GM23338 (cell line): ENCODE data around the gene NAMPT. TPM values are rescaled to one million over a fixed set of nuclear protein-coding genes. Genes with fewer than 3 reads are reported as not detected.
"Not testable (repeated sequence)": the region's sequence is repeated elsewhere in the genome, so short reads cannot be mapped to it uniquely, and the experiment has no call there.

Experiments
- ATAC-seq: fragments of 200-7000 bp; cut with Tn5 transposase; 3 replicates; pipeline ENCODE4 v1.9.1; 2020
- DNase-seq: peaks from one replicate; pipeline ENCODE4 v3.0.0-alpha.2; 2015; ENCODE audit warnings: low spot score
- H2AFZ ChIP-seq: fragments of 200-600 bp; sonication (generic); 2 replicates; pipeline ENCODE4 v1.8.0; 2016; ENCODE audit warnings: antibody characterized with exemption, mild to moderate bottlenecking, moderate library complexity
- H3F3A ChIP-seq: fragments of 200-600 bp; sonication (generic); replicated peaks from 2 replicates; pipeline ENCODE4 v1.8.0; 2017; ENCODE audit warnings: antibody characterized with exemption, mixed run types, low read depth
- H3K27ac ChIP-seq: fragments of 200-600 bp; sonication (generic); 2 replicates; pipeline ENCODE4 v1.6.1; 2016; ENCODE audit warnings: low read depth
- H3K27me3 ChIP-seq: fragments of 200-600 bp; sonication (generic); 2 replicates; pipeline ENCODE4 v1.8.0; 2016; ENCODE audit warnings: mild to moderate bottlenecking, mixed run types, moderate library complexity; ENCODE audit not compliant: insufficient read depth
- H3K36me3 ChIP-seq: fragments of 200-600 bp; sonication (generic); 2 replicates; pipeline ENCODE4 v1.8.0; 2016; ENCODE audit warnings: mild to moderate bottlenecking; ENCODE audit not compliant: insufficient read depth
- H3K4me1 ChIP-seq: fragments of 200-600 bp; sonication (generic); 2 replicates; pipeline ENCODE4 v1.8.0; 2016; ENCODE audit warnings: mild to moderate bottlenecking, moderate library complexity; ENCODE audit not compliant: insufficient read depth
- H3K4me2 ChIP-seq: fragments of 200-600 bp; sonication (generic); 2 replicates; pipeline ENCODE4 v1.7.1; 2017; ENCODE audit warnings: mixed run types
- H3K4me3 ChIP-seq: fragments of 200-600 bp; sonication (generic); 2 replicates; pipeline ENCODE4 v1.6.1; 2016; ENCODE audit warnings: mixed run types
- H3K79me2 ChIP-seq: fragments of 200-600 bp; sonication (generic); replicated peaks from 2 replicates; pipeline ENCODE4 v1.8.0; 2017; ENCODE audit warnings: mild to moderate bottlenecking; ENCODE audit not compliant: insufficient read depth
- H3K9me2 ChIP-seq: fragments of 200-600 bp; sonication (generic); 2 replicates; pipeline ENCODE4 v1.8.0; 2017; ENCODE audit not compliant: insufficient read depth
- H4K20me1 ChIP-seq: fragments of 200-600 bp; sonication (generic); replicated peaks from 2 replicates; pipeline ENCODE4 v1.8.0; 2017; ENCODE audit warnings: mild to moderate bottlenecking; ENCODE audit not compliant: insufficient read depth
- H3K27ac Mint-ChIP-seq: 2 replicates; pipeline ENCODE4 v1.8.0; 2020; ENCODE audit warnings: inconsistent platforms, mild to moderate bottlenecking, moderate library complexity, mixed read lengths
- H3K27me3 Mint-ChIP-seq: 3 replicates; pipeline ENCODE4 v1.8.0; 2022; ENCODE audit warnings: low read depth, mild to moderate bottlenecking, moderate library complexity, mixed read lengths, inconsistent platforms; ENCODE audit not compliant: insufficient read depth, poor library complexity
- H3K36me3 Mint-ChIP-seq: 3 replicates; pipeline ENCODE4 v1.8.0; 2021; ENCODE audit warnings: low read depth, mild to moderate bottlenecking, inconsistent platforms, moderate library complexity, mixed read lengths
- H3K4me1 Mint-ChIP-seq: 3 replicates; pipeline ENCODE4 v1.8.0; 2020; ENCODE audit warnings: mild to moderate bottlenecking, inconsistent platforms, mixed read lengths
- H3K4me3 Mint-ChIP-seq: 3 replicates; pipeline ENCODE4 v1.8.0; 2021; ENCODE audit warnings: moderate library complexity, mild to moderate bottlenecking, inconsistent platforms, mixed read lengths
- H3K9me3 Mint-ChIP-seq: 3 replicates; pipeline ENCODE4 v1.8.0; 2020; ENCODE audit warnings: moderate library complexity, mild to moderate bottlenecking, inconsistent platforms, mixed read lengths
- EZH2 ChIP-seq: fragments of 200-600 bp; sonication (generic); IDR thresholded peaks from one replicate; pipeline ENCODE4 v1.8.0; 2017; ENCODE audit warnings: antibody characterized with exemption, mild to moderate bottlenecking, low read depth; ENCODE audit not compliant: unreplicated experiment
- EZH2phosphoT487 ChIP-seq: fragments of 200-600 bp; sonication (generic); IDR thresholded peaks from one replicate; pipeline ENCODE4 v1.8.1; 2018; ENCODE audit warnings: antibody characterized with exemption; ENCODE audit not compliant: unreplicated experiment
- JUNB ChIP-seq: IDR thresholded peaks from one replicate; pipeline ENCODE4 v1.6.1; 2016; ENCODE audit warnings: antibody characterized with exemption; ENCODE audit not compliant: unreplicated experiment
- NANOG ChIP-seq: IDR thresholded peaks from 2 replicates; pipeline ENCODE4 v1.6.1; 2016; ENCODE audit warnings: antibody characterized with exemption, borderline replicate concordance
- POLR2AphosphoS5 ChIP-seq: IDR thresholded peaks from 2 replicates; pipeline ENCODE4 v1.6.1; 2016; ENCODE audit warnings: antibody characterized with exemption, low read depth
- ZNF331 ChIP-seq: fragments of 250-450 bp; sonication (Bioruptor Pico); IDR thresholded peaks from 2 replicates; pipeline ENCODE4 v1.5.0; 2020; ENCODE audit warnings: low read depth, mild to moderate bottlenecking, moderate library complexity
- ZNF462 ChIP-seq: fragments of 250-450 bp; sonication (Bioruptor Pico); IDR thresholded peaks from 2 replicates; pipeline ENCODE4 v1.5.0; 2020; ENCODE audit warnings: mild to moderate bottlenecking, moderate library complexity
- polyA plus RNA-seq: library from polyadenylated mRNA; unstranded; fragments of >200 nt; fragmentation: Nextera tagmentation; extraction: Ambion mirVana; gene quantifications from 2 replicates; pipeline ENCODE4 v1.2.1, GENCODE V29; 2016
- total RNA-seq: library from RNA; depleted of rRNA; stranded (reverse); fragments of >200 nt; shearing (Covaris generic); gene quantifications from 2 replicates; pipeline ENCODE4 v1.2.3, GENCODE V29; 2014
- TF ChIP-seq, protein P1 (sequence below): IDR thresholded peaks from one replicate; pipeline ENCODE4 v1.6.1; 2018; ENCODE audit warnings: antibody characterized with exemption; ENCODE audit not compliant: unreplicated experiment

The NAMPT gene
- total and polyA plus RNA-seq, 2 experiments from 2014 or later, result 37.9 to 73.9 TPM

DNA sequence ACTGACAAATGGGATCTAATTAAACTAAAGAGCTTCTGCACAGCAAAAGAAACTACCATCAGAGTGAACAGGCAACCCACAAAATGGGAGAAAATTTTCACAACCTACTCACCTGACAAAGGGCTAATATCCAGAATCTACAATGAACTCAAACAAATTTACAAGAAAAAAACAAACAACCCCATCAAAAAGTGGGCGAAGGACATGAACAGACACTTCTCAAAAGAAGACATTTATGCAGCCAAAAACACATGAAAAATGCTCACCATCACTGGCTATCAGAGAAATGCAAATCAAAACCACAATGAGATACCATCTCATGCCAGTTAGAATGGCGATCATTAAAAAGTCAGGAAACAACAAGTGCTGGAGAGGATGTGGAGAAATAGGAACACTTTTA, 39.7 kb upstream of the NAMPT start:
- not testable (repeated sequence) for H3K79me2 ChIP-seq, ATAC-seq, H4K20me1 ChIP-seq, H3K9me2 ChIP-seq, H3K4me2 ChIP-seq, H3K4me3 ChIP-seq, DNase-seq, H3K36me3 Mint-ChIP-seq, H3K27ac Mint-ChIP-seq, H3F3A ChIP-seq, H2AFZ ChIP-seq, H3K4me1 ChIP-seq, H3K27ac ChIP-seq, H3K27me3 Mint-ChIP-seq, H3K4me1 Mint-ChIP-seq, H3K36me3 ChIP-seq, H3K27me3 ChIP-seq, H3K4me3 Mint-ChIP-seq
- peaks cover 27% of the 10 kb centered on the region for H3K9me3 Mint-ChIP-seq

GRCh38 chr7:106320254-106320770, 35.5 kb upstream of the NAMPT start:
- H3K27ac Mint-ChIP-seq, result not testable (repeated sequence)

DNA sequence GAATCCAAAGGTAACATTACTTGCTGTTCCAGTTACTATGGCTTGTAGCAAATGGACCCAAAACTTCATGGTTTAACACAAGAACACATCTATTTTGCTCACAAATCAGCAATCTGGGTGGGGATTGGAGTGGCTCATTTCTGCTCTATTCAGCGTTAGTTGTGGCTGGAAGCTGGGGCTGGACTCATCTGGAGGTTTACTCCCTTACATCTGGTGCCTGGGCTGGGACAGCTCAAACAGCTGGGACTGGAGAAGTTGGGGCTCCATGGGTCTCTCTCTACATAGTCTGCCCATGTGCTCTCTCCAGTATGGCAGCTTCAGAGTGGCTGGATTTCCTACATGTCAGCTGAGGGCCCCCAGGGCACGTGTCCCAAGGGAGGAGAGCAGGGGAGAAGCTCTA, 33.7 kb upstream of the NAMPT start:
- ATAC-seq, result no peak
- Histone ChIP-seq H3K27ac (no peak overlapping the region), H3K4me2 (no peak overlapping the region), H3K27me3 (no peaks in the 10 kb centered on the region), H3K4me1 (no peaks in the 10 kb centered on the region), H4K20me1 (no peaks in the 10 kb centered on the region), H3K79me2 (no peaks in the 10 kb centered on the region), H3K9me2 (no peaks in the 10 kb centered on the region; the same call in 1 of the 2 replicates), H3K4me3 (no peak overlapping the region), H3K36me3 (no peaks in the 10 kb centered on the region), H3F3A (no peaks in the 10 kb centered on the region), H2AFZ (no peak overlapping the region)
- H3K4me1 Mint-ChIP-seq, result no peaks in the 10 kb centered on the region
- DNase-seq, result no peak
- no peak overlapping the region for H3K4me3 Mint-ChIP-seq
- peaks cover 5% of the 10 kb centered on the region; the same call in 2 of the 3 replicates for H3K36me3 Mint-ChIP-seq
- H3K9me3 Mint-ChIP-seq, result peaks cover 44% of the 10 kb centered on the region
- no peak overlapping the region for H3K27ac Mint-ChIP-seq
- H3K27me3 Mint-ChIP-seq, result peaks cover 2% of the 10 kb centered on the region
- TF ChIP-seq EZH2phosphoT487 (no peak), ZNF331 (CRISPR knock-in tag) (no peak), POLR2AphosphoS5 (no peak), JUNB (no peak), EZH2 (no peak), NANOG (no peak), ZNF462 (CRISPR knock-in tag) (no peak)
- TF ChIP-seq, protein P1, sequence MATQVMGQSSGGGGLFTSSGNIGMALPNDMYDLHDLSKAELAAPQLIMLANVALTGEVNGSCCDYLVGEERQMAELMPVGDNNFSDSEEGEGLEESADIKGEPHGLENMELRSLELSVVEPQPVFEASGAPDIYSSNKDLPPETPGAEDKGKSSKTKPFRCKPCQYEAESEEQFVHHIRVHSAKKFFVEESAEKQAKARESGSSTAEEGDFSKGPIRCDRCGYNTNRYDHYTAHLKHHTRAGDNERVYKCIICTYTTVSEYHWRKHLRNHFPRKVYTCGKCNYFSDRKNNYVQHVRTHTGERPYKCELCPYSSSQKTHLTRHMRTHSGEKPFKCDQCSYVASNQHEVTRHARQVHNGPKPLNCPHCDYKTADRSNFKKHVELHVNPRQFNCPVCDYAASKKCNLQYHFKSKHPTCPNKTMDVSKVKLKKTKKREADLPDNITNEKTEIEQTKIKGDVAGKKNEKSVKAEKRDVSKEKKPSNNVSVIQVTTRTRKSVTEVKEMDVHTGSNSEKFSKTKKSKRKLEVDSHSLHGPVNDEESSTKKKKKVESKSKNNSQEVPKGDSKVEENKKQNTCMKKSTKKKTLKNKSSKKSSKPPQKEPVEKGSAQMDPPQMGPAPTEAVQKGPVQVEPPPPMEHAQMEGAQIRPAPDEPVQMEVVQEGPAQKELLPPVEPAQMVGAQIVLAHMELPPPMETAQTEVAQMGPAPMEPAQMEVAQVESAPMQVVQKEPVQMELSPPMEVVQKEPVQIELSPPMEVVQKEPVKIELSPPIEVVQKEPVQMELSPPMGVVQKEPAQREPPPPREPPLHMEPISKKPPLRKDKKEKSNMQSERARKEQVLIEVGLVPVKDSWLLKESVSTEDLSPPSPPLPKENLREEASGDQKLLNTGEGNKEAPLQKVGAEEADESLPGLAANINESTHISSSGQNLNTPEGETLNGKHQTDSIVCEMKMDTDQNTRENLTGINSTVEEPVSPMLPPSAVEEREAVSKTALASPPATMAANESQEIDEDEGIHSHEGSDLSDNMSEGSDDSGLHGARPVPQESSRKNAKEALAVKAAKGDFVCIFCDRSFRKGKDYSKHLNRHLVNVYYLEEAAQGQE, result no peak

More at GRCh38 chr7:106320254-106320770, 35.5 kb upstream of the NAMPT start:
- ATAC-seq, H3K4me1 Mint-ChIP-seq, H3K4me2 ChIP-seq, H3K27ac ChIP-seq, H3K4me3 Mint-ChIP-seq, H3K27me3 ChIP-seq, H3K9me2 ChIP-seq, H3K36me3 Mint-ChIP-seq, H3K79me2 ChIP-seq, H3K36me3 ChIP-seq, DNase-seq, H4K20me1 ChIP-seq, H3K4me1 ChIP-seq, H3K4me3 ChIP-seq, H2AFZ ChIP-seq, H3K27me3 Mint-ChIP-seq, H3F3A ChIP-seq: not testable (repeated sequence)
- peaks cover 46% of the 10 kb centered on the region for H3K9me3 Mint-ChIP-seq
